Lung (tissue), 12 donors: ENCODE measurements around the gene DNAAF5. TPM values are rescaled to one million over a fixed set of nuclear protein-coding genes. Genes with fewer than 3 reads are reported as not detected.

Source experiments
- ATAC-seq: fragments of 200-7000 bp; cut with Tn5 transposase; one replicate; pipeline ENCODE4 v1.9.1; 2020; ENCODE audit warnings: moderate number of reproducible peaks; ENCODE audit not compliant: insufficient read depth, low FRiP score
- DNase-seq, 3 donors: peaks; one replicate each; pipeline ENCODE4 v3.0.0-alpha.2; 2013 to 2017
- H3K27ac ChIP-seq, 2 donors: one replicate each; pipeline ENCODE4 v1.5.1; 2013; ENCODE audit warnings: mild to moderate bottlenecking in 2 of 2, moderate library complexity in 2 of 2, control low read depth in 1 of 2, inconsistent platforms in 1 of 2, low read depth in 1 of 2, low read length in 1 of 2
- H3K27me3 ChIP-seq, 3 donors: one replicate each; pipeline ENCODE4 v1.5.1; 2013; ENCODE audit warnings: low read length in 2 of 3; ENCODE audit not compliant: control insufficient read depth in 3 of 3, insufficient read depth in 3 of 3
- H3K36me3 ChIP-seq, 4 donors: one replicate each; pipeline ENCODE4 v1.5.1; 2013; ENCODE audit warnings: low read length in 4 of 4, mild to moderate bottlenecking in 1 of 4, moderate library complexity in 1 of 4; ENCODE audit not compliant: control insufficient read depth in 4 of 4, insufficient read depth in 4 of 4
- H3K4me1 ChIP-seq, 5 donors: one replicate each; pipeline ENCODE4 v1.5.1; 2013; ENCODE audit warnings: low read length in 5 of 5, mild to moderate bottlenecking in 2 of 5, moderate library complexity in 1 of 5; ENCODE audit not compliant: control insufficient read depth in 5 of 5, insufficient read depth in 5 of 5
- H3K4me3 ChIP-seq: one replicate; pipeline ENCODE4 v1.5.1; 2013; ENCODE audit warnings: mild to moderate bottlenecking, control low read depth, moderate library complexity
- H3K9ac ChIP-seq, 2 donors: one replicate each; pipeline ENCODE4 v1.5.1; 2013; ENCODE audit warnings: low read length in 2 of 2, control low read depth in 1 of 2; ENCODE audit not compliant: insufficient read depth in 1 of 2
- H3K9me3 ChIP-seq, 4 donors: one replicate each; pipeline ENCODE4 v1.5.1; 2013; ENCODE audit warnings: low read length in 3 of 4, mild to moderate bottlenecking in 1 of 4, moderate library complexity in 1 of 4; ENCODE audit not compliant: control insufficient read depth in 4 of 4, insufficient read depth in 3 of 4
- WGBS, 2 donors: extraction: QIAGEN DNeasy Blood & Tissue Kit; methylation state at CpG; one replicate each; pipeline ENCODE4 v1.1.7; 2013; 5-methylcytosine and 5-hydroxymethylcytosine counted together
- polyA plus RNA-seq, 2 donors: library from polyadenylated mRNA; stranded (reverse); fragments of 200-250 nt; gene quantifications; one replicate each; pipeline ENCODE4 v1.2.1, GENCODE V29; 2013
- total RNA-seq, 2 donors: library from RNA; depleted of rRNA in 1 of 2; stranded (reverse); fragments of >200 nt in 1 of 2; gene quantifications; one replicate each; pipeline ENCODE4 v1.2.1, GENCODE V29; 2014 to 2021
- TF ChIP-seq, protein P1 (sequence below): IDR thresholded peaks from 2 replicates; pipeline ENCODE4 v1.5.1; 2012; ENCODE audit warnings: mild to moderate bottlenecking; ENCODE audit errors: control extremely low read depth, extremely low read depth
- donor health status: control.
- donor health status: control.
- donor health status: Bipolar disorder and iron deficiency.
- donor health status: healthy.
- donor health status: DM: yes; HTN: yes; CAD: no.

The DNAAF5 gene
- total and polyA plus RNA-seq, 4 donors: 10.2 to 30.2 (median 18.6) TPM

DNA sequence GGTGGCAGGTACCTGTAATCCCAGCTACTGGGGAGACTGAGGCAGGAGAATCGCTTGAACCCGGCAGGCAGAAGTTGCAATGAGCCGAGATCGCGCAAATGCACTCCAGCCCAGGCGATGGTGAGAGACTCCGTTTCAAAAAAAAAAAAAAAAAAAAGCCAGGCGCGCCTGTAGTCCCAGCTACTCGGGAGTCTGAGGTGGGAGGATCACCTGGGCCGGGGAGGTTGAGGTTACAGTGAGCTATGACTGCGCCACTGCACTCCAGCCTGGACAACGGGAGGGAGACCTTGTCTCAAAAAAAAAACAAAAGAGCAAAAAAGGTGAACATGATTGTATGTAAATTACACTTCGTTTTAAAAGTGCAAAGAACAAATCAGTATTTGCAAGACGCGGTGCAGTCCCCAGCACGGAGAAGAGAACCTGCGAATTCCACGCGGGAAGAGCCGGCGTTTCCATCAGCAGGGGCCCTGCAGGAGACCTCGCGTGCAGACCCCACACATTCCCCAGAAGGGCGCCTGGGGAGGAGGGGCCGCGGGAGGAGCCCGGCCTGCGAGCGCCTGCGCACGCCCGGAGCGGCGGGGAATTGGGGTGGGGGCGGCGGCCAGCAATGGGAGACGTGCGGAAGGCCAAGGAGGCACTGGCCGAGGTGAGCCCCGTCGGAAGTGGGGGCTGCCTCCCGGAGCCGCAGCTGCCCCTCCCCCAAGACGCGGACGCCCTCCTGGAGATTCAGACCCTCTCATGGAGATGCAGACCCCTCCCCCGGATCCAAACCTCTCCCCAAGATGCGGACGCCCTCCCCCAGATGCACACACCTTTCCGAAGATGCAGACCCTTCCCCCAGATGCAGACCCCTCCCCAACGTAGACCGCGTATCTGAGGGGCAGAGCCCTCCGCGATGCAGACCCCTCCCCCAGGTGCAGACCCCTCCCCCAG, 89.1 kb downstream of the DNAAF5 start:
- Histone ChIP-seq H3K9ac (peak overlapping the region in 1 of 2 donors; percentile 23), H3K9me3 (no peaks in the 10 kb centered on the region), H3K4me1 (peaks cover 6 to 24% (median 9%) of the 10 kb centered on the region in 5 donors), H3K36me3 (no peaks in the 10 kb centered on the region), H3K4me3 (no peak overlapping the region), H3K27ac (peak overlapping the region; percentile 14 to 80), H3K27me3 (no peaks in the 10 kb centered on the region)
- DNase-seq: peak; percentile 49 to 67 (median 63)
- 9 to 19% methylated on average over 52 to 56 of the region's 56 CpGs for WGBS, 2 donors
- TF ChIP-seq, protein P1, sequence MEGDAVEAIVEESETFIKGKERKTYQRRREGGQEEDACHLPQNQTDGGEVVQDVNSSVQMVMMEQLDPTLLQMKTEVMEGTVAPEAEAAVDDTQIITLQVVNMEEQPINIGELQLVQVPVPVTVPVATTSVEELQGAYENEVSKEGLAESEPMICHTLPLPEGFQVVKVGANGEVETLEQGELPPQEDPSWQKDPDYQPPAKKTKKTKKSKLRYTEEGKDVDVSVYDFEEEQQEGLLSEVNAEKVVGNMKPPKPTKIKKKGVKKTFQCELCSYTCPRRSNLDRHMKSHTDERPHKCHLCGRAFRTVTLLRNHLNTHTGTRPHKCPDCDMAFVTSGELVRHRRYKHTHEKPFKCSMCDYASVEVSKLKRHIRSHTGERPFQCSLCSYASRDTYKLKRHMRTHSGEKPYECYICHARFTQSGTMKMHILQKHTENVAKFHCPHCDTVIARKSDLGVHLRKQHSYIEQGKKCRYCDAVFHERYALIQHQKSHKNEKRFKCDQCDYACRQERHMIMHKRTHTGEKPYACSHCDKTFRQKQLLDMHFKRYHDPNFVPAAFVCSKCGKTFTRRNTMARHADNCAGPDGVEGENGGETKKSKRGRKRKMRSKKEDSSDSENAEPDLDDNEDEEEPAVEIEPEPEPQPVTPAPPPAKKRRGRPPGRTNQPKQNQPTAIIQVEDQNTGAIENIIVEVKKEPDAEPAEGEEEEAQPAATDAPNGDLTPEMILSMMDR: no peak
- ATAC-seq: no peak

DNA sequence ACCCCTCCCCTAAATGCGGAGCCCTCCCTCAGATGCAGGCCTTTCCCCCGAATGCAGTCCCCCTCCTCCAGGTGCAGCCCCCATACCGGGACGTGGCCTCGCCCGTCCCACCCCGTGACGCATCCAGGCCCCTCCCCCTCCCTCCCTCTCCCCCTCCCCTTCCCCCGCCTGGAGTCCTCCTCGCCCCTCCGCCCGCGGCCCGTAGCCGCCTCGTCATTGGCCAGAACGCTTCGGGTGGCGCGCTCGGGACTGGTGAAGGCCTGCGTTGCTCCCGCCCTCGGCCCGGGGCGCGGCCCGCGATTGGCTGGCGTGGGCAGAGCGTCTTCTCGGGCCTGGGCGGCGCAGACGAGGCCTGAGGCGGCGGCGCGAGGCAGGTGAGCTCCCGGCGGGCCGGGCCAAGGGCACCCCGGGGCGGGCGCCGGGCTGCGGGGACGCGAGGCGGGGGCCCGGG, 89.8 kb downstream of the DNAAF5 start:
- 0 to 1% methylated on average over 15 to 51 of the region's 51 CpGs for WGBS, 2 donors
- DNase-seq: peak; percentile 98 to 99 (median 98)
- peak; percentile 97 for ATAC-seq

DNA sequence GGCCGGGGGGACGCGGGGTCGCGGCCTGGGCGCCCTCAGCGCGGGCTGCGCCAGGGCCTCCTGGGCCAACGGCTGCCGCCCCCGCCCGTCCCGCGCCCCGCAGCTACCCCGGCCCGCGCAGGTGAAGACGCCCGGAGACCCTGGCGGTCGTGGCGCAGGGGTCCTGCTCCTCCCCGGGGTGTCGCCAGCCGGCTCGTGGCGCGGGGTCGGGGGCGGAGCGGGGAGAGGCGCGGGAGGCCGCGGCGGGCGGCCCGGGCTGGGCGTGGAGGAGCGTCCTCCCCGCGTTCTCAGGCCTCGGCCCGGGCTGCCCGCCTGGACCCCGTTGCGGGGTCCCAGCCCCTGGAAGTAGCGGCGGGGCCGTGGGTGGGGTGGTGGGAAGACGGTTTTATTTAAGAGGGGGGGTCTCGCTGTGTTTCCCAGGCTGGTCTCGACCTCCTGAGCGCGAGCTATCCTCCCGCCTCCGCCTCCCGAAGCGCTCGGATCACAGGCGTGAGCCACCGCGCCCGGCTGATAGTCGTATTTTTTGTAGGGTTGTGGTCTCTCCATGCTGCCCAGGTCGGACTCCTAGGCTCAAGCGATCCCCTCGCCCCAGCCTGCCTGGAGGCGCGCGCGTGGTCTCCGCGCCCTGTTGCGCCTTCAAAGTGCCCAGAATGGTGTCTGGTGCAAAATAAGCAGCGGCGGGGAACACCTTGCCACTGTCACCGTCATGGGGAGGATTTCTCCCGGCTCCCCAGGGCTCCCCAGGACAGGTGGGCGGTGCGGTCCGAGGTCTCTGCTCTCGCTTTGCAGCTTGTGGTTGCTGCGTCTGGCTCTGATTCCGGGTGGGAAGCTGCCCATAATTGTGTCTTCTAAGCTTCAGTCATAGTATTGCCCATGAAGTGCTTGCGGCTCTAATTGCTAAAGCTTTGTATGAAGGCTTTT, 90.5 kb downstream of the DNAAF5 start:
- Histone ChIP-seq H3K4me3 (peak overlapping the region; percentile 83), H3K27ac (peak overlapping the region; percentile 43 to 97), H3K4me1 (peaks cover 6 to 24% (median 11%) of the 10 kb centered on the region in 5 donors), H3K36me3 (no peaks in the 10 kb centered on the region), H3K9me3 (no peaks in the 10 kb centered on the region), H3K9ac (peak overlapping the region; percentile 61 to 78), H3K27me3 (no peaks in the 10 kb centered on the region)
- TF ChIP-seq, protein P1: no peak
- DNase-seq: peak in 1 of 3 donors; percentile 25
- no peak for ATAC-seq
- 0 to 1% methylated on average over 61 to 88 of the region's 88 CpGs for WGBS, 2 donors

More for the DNA sequence above, 89.8 kb downstream of the DNAAF5 start:
- H3K9ac ChIP-seq: no peak overlapping the region
- peak overlapping the region; percentile 83 for H3K4me3 ChIP-seq
- peak overlapping the region in 1 of 2 donors; percentile 14 for H3K27ac ChIP-seq
- no peaks in the 10 kb centered on the region for H3K9me3 ChIP-seq
- H3K27me3 ChIP-seq: no peaks in the 10 kb centered on the region
- TF ChIP-seq, protein P1: no peak
- no peaks in the 10 kb centered on the region for H3K36me3 ChIP-seq
- H3K4me1 ChIP-seq: peaks cover 6 to 24% (median 9%) of the 10 kb centered on the region in 5 donors
